ENCODE results near the gene TCAIM. TPM values are rescaled to one million over a fixed set of nuclear protein-coding genes. Genes with fewer than 3 reads are reported as not detected.

The TCAIM gene
- total RNA-seq, 1 experiment from 2014 or later = 18.4 TPM

DNA sequence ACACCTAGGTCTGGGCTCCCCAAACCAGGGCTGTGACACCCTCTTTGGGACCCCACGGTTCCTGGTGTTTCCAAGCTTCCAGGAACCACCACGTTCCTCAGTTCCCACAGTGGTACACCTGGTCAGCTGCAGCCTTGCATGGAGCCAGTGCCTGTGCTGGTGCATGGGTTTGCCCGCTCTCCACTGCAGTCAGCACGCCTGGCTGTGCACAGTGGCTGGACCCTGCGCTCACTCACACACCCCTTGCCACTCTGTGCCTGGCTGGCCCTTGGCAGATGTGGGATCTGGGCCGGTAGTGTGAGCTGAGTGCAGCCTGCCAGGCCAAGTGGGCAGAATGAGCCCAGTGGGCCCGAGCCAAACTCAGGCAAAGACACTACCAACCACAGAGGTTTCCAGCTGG, 48.8 kb downstream of the TCAIM start:
- Histone ChIP-seq H3K4me3 (replicated peaks in 1 of 2; ENCODE audit: low read depth in 1 of 2, low read length in 2 of 2) (no peak overlapping the region), H3K36me3 (ENCODE audit: control insufficient read depth in 1 of 2, insufficient read depth in 2 of 2, low read length in 2 of 2) (no peaks in the 10 kb centered on the region), H3K79me2 (ENCODE audit: insufficient read depth, low read length) (no peaks in the 10 kb centered on the region), H3K9me2 (ENCODE audit: insufficient read depth) (no peaks in the 10 kb centered on the region), H3K4me1 (ENCODE audit: control insufficient read depth in 1 of 2, insufficient read depth in 2 of 2, low read length in 2 of 2) (no peaks in the 10 kb centered on the region), H2AFZ (ENCODE audit: low read depth, low read length, poor library complexity, severe bottlenecking) (no peak overlapping the region), H4K20me1 (ENCODE audit: insufficient read depth) (no peaks in the 10 kb centered on the region), H3K4me2 (ENCODE audit: low read length) (no peak overlapping the region), H3K27ac (ENCODE audit: low read depth, low read length) (no peak overlapping the region), H3K27me3 (ENCODE audit: insufficient read depth, low read length) (no peaks in the 10 kb centered on the region), H3K9me3 (ENCODE audit: control insufficient read depth in 1 of 2, insufficient read depth in 1 of 2, low read depth in 1 of 2, low read length in 2 of 2) (peaks cover 0 to 5% of the 10 kb centered on the region in 2 experiments; a peak in 1 of 4 replicates), H3K9ac (ENCODE audit: low read length) (no peak overlapping the region)
- no TSS peak for BruUV-seq (replicated peaks)
- ATAC-seq (no peak), DNase-seq (ENCODE audit: low read depth, low spot score) (no peak)
- RAD21 ChIA-PET (ENCODE audit: low non-redundant PET in 1 of 2, low total read pairs in 2 of 2, uncharacterized antibody in 2 of 2, unreplicated experiment in 2 of 2) = no interaction called here
- intact Hi-C loops (cut with micrococcal nuclease) = no loop called here
- CTCF ChIA-PET = no interaction called here
- TF ChIP-seq SP1 (IDR thresholded peaks at IDR 0.05; ENCODE audit: low read depth) = no peak
- TF ChIP-seq TCF7L2 (IDR thresholded peaks at IDR 0.05; ENCODE audit: borderline replicate concordance, extremely low read depth, insufficient read depth, insufficient read length) = no peak
- no peak for TF ChIP-seq JUND (IDR thresholded peaks at IDR 0.05)
- no peak for TF ChIP-seq ATF3 (IDR thresholded peaks at IDR 0.05)
- TF ChIP-seq YY1 (IDR thresholded peaks at IDR 0.05; ENCODE audit: extremely low read depth, insufficient replicate concordance, low read depth, low read length) = no peak
- TF ChIP-seq EGR1 (IDR thresholded peaks at IDR 0.05; ENCODE audit: low read depth) = no peak
- TF ChIP-seq EZH2phosphoT487 (IDR thresholded peaks at IDR 0.05; ENCODE audit: borderline replicate concordance) = no peak
- TF ChIP-seq POLR2A (IDR thresholded peaks at IDR 0.05; ENCODE audit: borderline replicate concordance, extremely low read depth, insufficient read depth, insufficient read length) = no peak
- TF ChIP-seq ZNF274 (IDR thresholded peaks at IDR 0.05; ENCODE audit: low read depth, low read length) = no peak
- TF ChIP-seq, protein P1, sequence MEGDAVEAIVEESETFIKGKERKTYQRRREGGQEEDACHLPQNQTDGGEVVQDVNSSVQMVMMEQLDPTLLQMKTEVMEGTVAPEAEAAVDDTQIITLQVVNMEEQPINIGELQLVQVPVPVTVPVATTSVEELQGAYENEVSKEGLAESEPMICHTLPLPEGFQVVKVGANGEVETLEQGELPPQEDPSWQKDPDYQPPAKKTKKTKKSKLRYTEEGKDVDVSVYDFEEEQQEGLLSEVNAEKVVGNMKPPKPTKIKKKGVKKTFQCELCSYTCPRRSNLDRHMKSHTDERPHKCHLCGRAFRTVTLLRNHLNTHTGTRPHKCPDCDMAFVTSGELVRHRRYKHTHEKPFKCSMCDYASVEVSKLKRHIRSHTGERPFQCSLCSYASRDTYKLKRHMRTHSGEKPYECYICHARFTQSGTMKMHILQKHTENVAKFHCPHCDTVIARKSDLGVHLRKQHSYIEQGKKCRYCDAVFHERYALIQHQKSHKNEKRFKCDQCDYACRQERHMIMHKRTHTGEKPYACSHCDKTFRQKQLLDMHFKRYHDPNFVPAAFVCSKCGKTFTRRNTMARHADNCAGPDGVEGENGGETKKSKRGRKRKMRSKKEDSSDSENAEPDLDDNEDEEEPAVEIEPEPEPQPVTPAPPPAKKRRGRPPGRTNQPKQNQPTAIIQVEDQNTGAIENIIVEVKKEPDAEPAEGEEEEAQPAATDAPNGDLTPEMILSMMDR (IDR thresholded peaks at IDR 0.05 in 2 of 3, conservative IDR thresholded peaks at IDR 0.05 in 1 of 3; ENCODE audit: borderline replicate concordance in 1 of 3, insufficient read depth in 1 of 3, low read depth in 2 of 3, low read length in 2 of 3) = no peak
- no peak for TF ChIP-seq MAX (IDR thresholded peaks at IDR 0.05)
- TF ChIP-seq EZH2 (IDR thresholded peaks at IDR 0.05) = no peak
- POLR2A ChIA-PET = no interaction called here

All from HCT116 (cell line).